Subcutaneous adipose tissue (tissue), 4 donors: Measurements from ENCODE around the gene PRRX1. TPM values are rescaled to one million over a fixed set of nuclear protein-coding genes. Genes with fewer than 3 reads are reported as not detected.

Experiments used
- CTCF ChIP-seq: fragments of 450-650 bp; IDR thresholded peaks from one replicate; pipeline ENCODE4 v1.5.1; 2016; ENCODE audit warnings: low read depth, mild to moderate bottlenecking, control low read depth, antibody characterized with exemption, moderate library complexity
- total RNA-seq, 4 donors: library from RNA; depleted of rRNA; stranded (reverse); fragments of >200 nt; gene quantifications; one replicate each; pipeline ENCODE4 v1.1.0, GENCODE V29; 2016

PRRX1 gene
- total RNA-seq, 4 donors from 2014 or later, result 75.3 to 115 (median 87.3) TPM

GRCh38 chr1:170682169-170682568 lies 18.2 kb downstream of the PRRX1 start:
- no peak for TF ChIP-seq CTCF

- no peak for TF ChIP-seq CTCF
Measured at GRCh38 chr1:170682809-170683208, 18.9 kb downstream of the PRRX1 start.

GRCh38 chr1:170685166-170685565 lies 21.2 kb downstream of the PRRX1 start:
- TF ChIP-seq CTCF, result no peak

GRCh38 chr1:170686291-170686690 lies 22.4 kb downstream of the PRRX1 start:
- no peak for TF ChIP-seq CTCF

- no peak for TF ChIP-seq CTCF
Measured at GRCh38 chr1:170687621-170688020, 23.7 kb downstream of the PRRX1 start.

- no peak for TF ChIP-seq CTCF
Measured at GRCh38 chr1:170691258-170691657, 27.3 kb downstream of the PRRX1 start.

- TF ChIP-seq CTCF, result no peak
Measured at GRCh38 chr1:170692866-170693575, 29.1 kb downstream of the PRRX1 start.
